H1 (cell line): ENCODE measurements around the gene TXNL4A. TPM values are rescaled to one million over a fixed set of nuclear protein-coding genes. Genes with fewer than 3 reads are reported as not detected.

Experiments used
- CTCF ChIA-PET: fragments of 300-600 bp; sonication (Branson Sonifier 250); formaldehyde crosslinking; loops from one replicate; lab custom pipeline; 2021; ENCODE audit not compliant: partially characterized antibody; lab: Charles Lee
- POLR2A ChIA-PET: fragments of 300-600 bp; sonication (Branson Sonifier 250); formaldehyde crosslinking; loops from one replicate; lab custom pipeline; 2021; ENCODE audit warnings: inconsistent platforms; ENCODE audit not compliant: partially characterized antibody; lab: Charles Lee
- DNase-seq, 2 experiments: peaks; one replicate each; pipeline versions ENCODE4 v3.0.0 to v3.0.0-alpha.2; 2010 to 2022; ENCODE audit warnings: low spot score in 2 of 2, low read depth in 1 of 2, mixed read lengths in 1 of 2
- FAIRE-seq: peaks from 2 replicates; lab custom pipeline; 2011; peaks lifted over from hg19 to GRCh38; lab: Jason Lieb, UNC
- H2AFZ ChIP-seq: 2 replicates; pipeline ENCODE4 v1.8.1; 2012; ENCODE audit warnings: low read length, inconsistent platforms
- H2AK5ac ChIP-seq: 2 replicates; pipeline ENCODE4 v1.6.1; 2013; ENCODE audit warnings: low read depth, low read length
- H2BK120ac ChIP-seq: replicated peaks from 2 replicates; pipeline ENCODE3; 2013; ENCODE audit warnings: low read depth, low read length, inconsistent platforms
- H2BK12ac ChIP-seq: 2 replicates; pipeline ENCODE4 v1.6.1; 2013; ENCODE audit warnings: low read depth, low read length
- H2BK15ac ChIP-seq: 2 replicates; pipeline ENCODE4 v1.6.1; 2013; ENCODE audit warnings: low read length
- H2BK20ac ChIP-seq: 2 replicates; pipeline ENCODE4 v1.6.1; 2013; ENCODE audit warnings: low read length
- H2BK5ac ChIP-seq: 2 replicates; pipeline ENCODE4 v1.6.1; 2013; ENCODE audit warnings: low read depth, low read length
- H3K14ac ChIP-seq: 2 replicates; pipeline ENCODE4 v1.6.1; 2013; ENCODE audit warnings: inconsistent platforms; ENCODE audit not compliant: insufficient read length
- H3K18ac ChIP-seq: 2 replicates; pipeline ENCODE4 v1.6.1; 2013; ENCODE audit warnings: low read length; ENCODE audit errors: extremely low read depth
- H3K23ac ChIP-seq: 2 replicates; pipeline ENCODE4 v1.6.1; 2013; ENCODE audit warnings: inconsistent platforms; ENCODE audit not compliant: insufficient read length
- H3K23me2 ChIP-seq: 2 replicates; pipeline ENCODE4 v1.6.1; 2013; ENCODE audit warnings: low read depth, low read length
- H3K27ac ChIP-seq: 2 replicates; pipeline ENCODE4 v1.6.1; 2011; ENCODE audit warnings: low read depth, low read length, inconsistent platforms
- H3K27me3 ChIP-seq, 4 experiments: replicated peaks in 1 of 4; 1 replicate in 1 of 4; 2 replicates in 3 of 4; pipeline versions ENCODE4 v1.6.1 to v1.8.1; 2011 to 2013; ENCODE audit warnings: low read length in 3 of 4, mild to moderate bottlenecking in 3 of 4, inconsistent platforms in 2 of 4, mixed read lengths in 2 of 4, moderate library complexity in 1 of 4; ENCODE audit not compliant: control insufficient read depth in 3 of 4, insufficient read depth in 3 of 4; ENCODE audit errors: extremely low read depth in 1 of 4
- H3K36me3 ChIP-seq, 4 experiments: 2 replicates each; pipeline versions ENCODE4 v1.6.1 to v1.8.1; 2011 to 2013; ENCODE audit warnings: mild to moderate bottlenecking in 4 of 4, low read length in 3 of 4, moderate library complexity in 2 of 4, control low read depth in 1 of 4, inconsistent platforms in 1 of 4; ENCODE audit not compliant: insufficient read depth in 4 of 4, control insufficient read depth in 2 of 4
- H3K4ac ChIP-seq: replicated peaks from 2 replicates; pipeline ENCODE3; 2013; ENCODE audit warnings: low read length, low read depth, mixed read lengths, inconsistent platforms; ENCODE audit not compliant: insufficient read length
- H3K4me1 ChIP-seq, 4 experiments: replicated peaks in 1 of 4; 1 replicate in 1 of 4; 2 replicates in 3 of 4; pipeline versions ENCODE4 v1.6.1 to v1.8.1; 2011 to 2013; ENCODE audit warnings: low read length in 3 of 4, inconsistent platforms in 2 of 4, mixed read lengths in 1 of 4; ENCODE audit not compliant: insufficient read depth in 4 of 4, control insufficient read depth in 3 of 4
- H3K4me2 ChIP-seq, 2 experiments: 2 replicates each; pipeline versions ENCODE4 v1.6.1 to v1.8.1; 2011 to 2013; ENCODE audit warnings: low read depth in 2 of 2, low read length in 2 of 2, control low read depth in 1 of 2, inconsistent platforms in 1 of 2, mild to moderate bottlenecking in 1 of 2; ENCODE audit not compliant: insufficient read depth in 1 of 2
- H3K4me3 ChIP-seq, 4 experiments: fragments of 200-600, 300-600 bp in 1 of 4; sonication (generic), shearing (Covaris generic), sonication (Bioruptor Twin) in 1 of 4; 2 replicates each; pipeline versions ENCODE4 v1.5.1 to v1.8.1; 2011 to 2016; ENCODE audit warnings: low read length in 4 of 4, low read depth in 3 of 4, control low read depth in 2 of 4, inconsistent platforms in 2 of 4, mild to moderate bottlenecking in 2 of 4, mixed read lengths in 1 of 4, moderate library complexity in 1 of 4; ENCODE audit not compliant: insufficient read depth in 2 of 4; ENCODE audit errors: extremely low read depth in 1 of 4
- H3K56ac ChIP-seq: replicated peaks from 2 replicates; pipeline ENCODE3; 2013; ENCODE audit warnings: low read depth, mild to moderate bottlenecking, mixed read lengths, low read length, inconsistent platforms; ENCODE audit not compliant: insufficient read length
- H3K79me1 ChIP-seq: 2 replicates; pipeline ENCODE4 v1.6.1; 2013; ENCODE audit warnings: low read depth, low read length, control low read depth
- H3K79me2 ChIP-seq, 2 experiments: 2 replicates each; pipeline versions ENCODE4 v1.6.1 to v1.8.1; 2012 to 2013; ENCODE audit warnings: low read length in 2 of 2, mild to moderate bottlenecking in 2 of 2, inconsistent platforms in 1 of 2; ENCODE audit not compliant: insufficient read depth in 2 of 2, control insufficient read depth in 1 of 2
- H3K9ac ChIP-seq, 4 experiments: replicated peaks in 1 of 4; 1 replicate in 1 of 4; 2 replicates in 3 of 4; pipeline versions ENCODE4 v1.6.1 to v1.8.1; 2011 to 2013; ENCODE audit warnings: low read depth in 3 of 4, low read length in 3 of 4, control low read depth in 2 of 4, mild to moderate bottlenecking in 2 of 4, moderate library complexity in 2 of 4, inconsistent platforms in 1 of 4; ENCODE audit errors: extremely low read depth in 1 of 4
- H3K9me3 ChIP-seq, 2 experiments: 2 replicates each; pipeline versions ENCODE4 v1.6.1 to v1.8.1; 2012 to 2013; ENCODE audit warnings: mild to moderate bottlenecking in 2 of 2, moderate library complexity in 2 of 2, control low read depth in 1 of 2, inconsistent platforms in 1 of 2, low read depth in 1 of 2, low read length in 1 of 2, mixed read lengths in 1 of 2; ENCODE audit not compliant: insufficient read depth in 2 of 2
- H4K20me1 ChIP-seq, 2 experiments: replicated peaks in 1 of 2; 2 replicates each; pipeline versions ENCODE3 to v1.8.1; 2011 to 2013; ENCODE audit warnings: inconsistent platforms in 2 of 2, low read length in 2 of 2, mild to moderate bottlenecking in 1 of 2; ENCODE audit not compliant: insufficient read depth in 2 of 2, control insufficient read depth in 1 of 2
- H4K5ac ChIP-seq: 2 replicates; pipeline ENCODE4 v1.6.1; 2013; ENCODE audit warnings: low read length, low read depth, mixed read lengths, inconsistent platforms; ENCODE audit not compliant: insufficient read length
- H4K8ac ChIP-seq: 2 replicates; pipeline ENCODE4 v1.8.0; 2013; ENCODE audit warnings: mild to moderate bottlenecking, moderate library complexity, low read length, inconsistent platforms; ENCODE audit not compliant: insufficient read depth; ENCODE audit errors: extremely low read depth
- H4K91ac ChIP-seq: replicated peaks from 2 replicates; pipeline ENCODE3; 2013; ENCODE audit warnings: low read length, mixed read lengths, inconsistent platforms; ENCODE audit not compliant: insufficient read length
- CBX8 ChIP-seq: fragments of 300-800, 300-1000 bp; sonication (generic); IDR thresholded peaks from 2 replicates; pipeline ENCODE4 v1.7.1; 2016; ENCODE audit warnings: low read depth, low read length, borderline replicate concordance
- CHD2 ChIP-seq: IDR thresholded peaks from 2 replicates; pipeline ENCODE4 v1.6.1; 2012; ENCODE audit warnings: low read length, improper control_type of control experiment
- HDAC6 ChIP-seq: IDR thresholded peaks from one replicate; pipeline ENCODE4 v1.7.1; 2012; ENCODE audit warnings: low read depth, mild to moderate bottlenecking, inconsistent platforms, low read length, moderate library complexity
- KDM5A ChIP-seq: fragments of 200-600 bp; IDR thresholded peaks from 2 replicates; pipeline ENCODE4 v1.7.1; 2012; ENCODE audit warnings: mild to moderate bottlenecking, low read length, inconsistent platforms, mixed read lengths
- MAFK ChIP-seq: IDR thresholded peaks from 2 replicates; pipeline ENCODE4 v1.6.1; 2012; ENCODE audit warnings: low read depth, mild to moderate bottlenecking, improper control_type of control experiment, low read length
- RNF2 ChIP-seq: fragments of 200-900, 300-1000 bp; sonication (generic); IDR thresholded peaks from 2 replicates; pipeline ENCODE4 v1.7.1; 2016; ENCODE audit warnings: borderline replicate concordance, low read depth, mild to moderate bottlenecking, antibody characterized with exemption, low read length; ENCODE audit not compliant: poor library complexity, severe bottlenecking; ENCODE audit errors: missing control alignments
- WGBS, 2 experiments: shearing (Covaris generic) in 1 of 2; methylation state at CpG; one replicate each; pipeline versions ENCODE4 v1.1.6 to v1.1.7; 2013 to 2015; ENCODE audit warnings: low lambda C conversion rate in 2 of 2, mixed read lengths in 2 of 2, inconsistent platforms in 1 of 2, low coverage in 1 of 2, missing lambda C conversion rate in 1 of 2; ENCODE audit not compliant: insufficient replicate concordance in 2 of 2, insufficient coverage in 1 of 2, insufficient read length in 1 of 2; ENCODE audit errors: extremely low coverage in 1 of 2, missing lambda C conversion rate in 1 of 2; 5-methylcytosine and 5-hydroxymethylcytosine counted together
- long read RNA-seq, 2 experiments: library from RNA in 1 of 2; library from capped mRNA in 1 of 2; stranded (forward); transcript quantifications; one replicate each; pipeline ENCODE4 v2.0.0, GENCODE V29; 2021; ENCODE audit warnings: inconsistent platforms in 1 of 2
- polyA minus RNA-seq, 3 experiments: library from RNA; depleted of rRNA, polyadenylated mRNA; stranded (reverse); fragments of >200 nt; gene quantifications; 1 replicate in 2 of 3; 2 replicates in 1 of 3; pipeline ENCODE4 v1.2.3, GENCODE V29; 2011
- polyA plus RNA-seq, 7 experiments: library from polyadenylated mRNA; depleted of rRNA in 3 of 7; stranded (reverse) in 5 of 7; unstranded in 2 of 7; fragments of >200 nt in 5 of 7; fragments of 200-250 nt in 2 of 7; gene quantifications; 1 replicate in 5 of 7; 2 replicates in 1 of 7; 4 replicates in 1 of 7; pipeline versions ENCODE4 v1.2.1 to v1.2.3, GENCODE V29; 2011 to 2013; ENCODE audit warnings: missing spikeins in 2 of 7, mixed read lengths in 2 of 7
- total RNA-seq: library from RNA; stranded (reverse); fragmentation: NEBNext Ultra II Directional; extraction: Animal tissue kit (Norgen Biotek cat#: 25700); gene quantifications from 2 replicates; pipeline ENCODE4 v1.2.1, GENCODE V29; 2021

Gene TXNL4A
- total RNA-seq: 160 and 169 TPM in 2 replicates
- polyA plus RNA-seq (2011; rRNA removed): 181 and 197 TPM in 2 replicates
- polyA plus RNA-seq (2011; cell fraction: cytosol; rRNA removed): 144 TPM
- polyA plus RNA-seq (2011; cell fraction: nucleus; rRNA removed): 89.2 TPM
- 150 to 155 TPM (median 153 TPM) in 4 replicates for polyA plus RNA-seq (2012, experiment 1 of 2)
- 187 TPM for polyA plus RNA-seq (2012, experiment 2 of 2)
- 133 TPM for polyA plus RNA-seq (2013, experiment 1 of 2)
- polyA plus RNA-seq (2013, experiment 2 of 2): 141 TPM
- polyA minus RNA-seq (2011; rRNA and poly(A)+ RNA removed): 35.3 and 42.5 TPM in 2 replicates
- polyA minus RNA-seq (2011; cell fraction: cytosol; rRNA and poly(A)+ RNA removed): 59.7 TPM
- 33.6 TPM for polyA minus RNA-seq (2011; cell fraction: nucleus; rRNA and poly(A)+ RNA removed)
- long read RNA-seq, experiment 1, transcript TXNL4A-208 (2 exons, 752 nt): minor isoform, 27 of 191 reads
- long read RNA-seq, experiment 1, transcript TXNL4A-211 (2 exons, 611 nt): minor isoform, 6 of 191 reads
- long read RNA-seq, experiment 1, transcript TXNL4A-201 (3 exons, 3,504 nt): major isoform, 116 of 191 reads
- long read RNA-seq, experiment 1, partial matches to known transcripts: 9 of 191 reads
- long read RNA-seq, experiment 1, other reads (novel, unspliced or antisense): 28 of 191 reads
- long read RNA-seq, experiment 2, partial matches to known transcripts: 3 of 10 reads
- long read RNA-seq, experiment 2, other reads (novel, unspliced or antisense): 6 of 10 reads

GRCh38 chr18:79988451-79989194 lies at the start of gene TXNL4A:
TXNL4A (minus strand) TSS chr18:79988563; CDS start chr18:79988392, 171 bp downstream.
- Histone ChIP-seq H3K14ac (no peak within 1 kb of the TSS), H3K4me2 (peak within 1 kb of the TSS; percentile 74 to 82), H2BK15ac (peak within 1 kb of the TSS; percentile 77; the same call in 1 of the 2 replicates), H3K4ac (peak within 1 kb of the TSS; percentile 99), H3K9me3 (no peaks in the 10 kb centered on the region), H3K23me2 (peaks cover 5% of the 10 kb centered on the region; the same call in 1 of the 2 replicates), H3K56ac (peak within 1 kb of the TSS; percentile 73), H3K79me2 (peaks cover 30 to 46% of the 10 kb centered on the region in 2 experiments), H2BK5ac (peak within 1 kb of the TSS; percentile 88; the same call in 1 of the 2 replicates), H3K27me3 (no peaks in the 10 kb centered on the region), H3K23ac (no peak within 1 kb of the TSS), H4K91ac (peak within 1 kb of the TSS; percentile 93), H2BK120ac (peak within 1 kb of the TSS; percentile 10), H4K20me1 (peaks cover 10 to 12% of the 10 kb centered on the region in 2 experiments), H3K79me1 (0 out of 2 replicates have a peak, but pooled peaks cover 5% of the 10 kb centered on the region), H3K4me1 (peaks cover 0 to 5% (median 2%) of the 10 kb centered on the region in 4 experiments; a peak in 2 of 7 replicates), H4K5ac (peak within 1 kb of the TSS; percentile 95), H4K8ac (peak within 1 kb of the TSS; percentile 91; the same call in 1 of the 2 replicates), H2BK20ac (0 out of 2 replicates have a peak within 1 kb of the TSS, but pooled peaks have one; percentile 21), H3K4me3 (peak within 1 kb of the TSS; percentile 64 to 94 (median 86)), H3K36me3 (peaks cover 3 to 23% (median 8%) of the 10 kb centered on the region in 4 experiments; a peak in 5 of 8 replicates), H2AFZ (peak within 1 kb of the TSS; percentile 60; the same call in 1 of the 2 replicates), H3K27ac (peak within 1 kb of the TSS; percentile 87), H2AK5ac (no peak within 1 kb of the TSS), H3K9ac (peak within 1 kb of the TSS; percentile 80 to 90 (median 88)), H3K18ac (peak within 1 kb of the TSS; percentile 98), H2BK12ac (no peak within 1 kb of the TSS; the same call in 1 of the 2 replicates)
- DNase-seq (peak in 1 of 2 experiments; percentile 86), FAIRE-seq (no peak)
- WGBS, 2 experiments: 4% methylated on average over 61 of the region's 71 CpGs; no CpG with 5 or more reads in 1 of the 2 experiments
- ChIA-PET POLR2A (interaction anchor here (0.6 to 2.2 kb wide), 12 partner anchors 9 to 122 kb away, joined by 3 to 11 read pairs (median 4); no protein-coding TSS in a partner anchor), CTCF (interaction anchor here (0.7 to 3.1 kb wide), 5 partner anchors 21 to 1824 kb away, joined by 3 to 11 read pairs (median 3); no protein-coding TSS in a partner anchor)
- TF ChIP-seq RNF2 (no peak), MAFK (no peak), CHD2 (no peak), CBX8 (no peak), KDM5A (no peak), HDAC6 (no peak)
